ENCODE data around the gene SPPL3. TPM values are rescaled to one million over a fixed set of nuclear protein-coding genes. Genes with fewer than 3 reads are reported as not detected.

The SPPL3 gene
- total and polyA plus RNA-seq, 2 experiments from 2014 or later, result 20.0 to 67.3 TPM

DNA sequence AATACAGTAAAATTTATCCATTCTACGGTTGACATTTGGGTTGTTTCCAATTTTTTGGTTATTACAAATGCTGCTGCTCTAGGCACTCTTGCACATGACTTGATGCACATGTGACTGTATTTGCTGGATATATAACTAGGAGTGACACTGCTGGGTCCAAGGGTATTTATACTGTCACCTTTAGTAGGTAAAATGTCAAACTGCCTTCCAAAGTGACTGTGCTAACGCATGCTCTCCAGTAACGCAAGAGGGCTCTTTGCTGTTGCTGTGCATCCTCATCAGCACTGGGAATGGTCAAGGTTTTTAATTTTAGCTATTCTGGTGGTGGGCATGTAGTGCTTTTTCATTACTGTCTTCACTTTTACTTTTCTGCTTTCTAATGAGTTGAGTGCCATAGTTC, 116.3 kb downstream of the SPPL3 start:
- no peak overlapping the region for H2AFZ ChIP-seq
- no peak for TF ChIP-seq EZH2 (IDR thresholded peaks at IDR 0.05; ENCODE audit: borderline replicate concordance)
- TF ChIP-seq, protein P1, sequence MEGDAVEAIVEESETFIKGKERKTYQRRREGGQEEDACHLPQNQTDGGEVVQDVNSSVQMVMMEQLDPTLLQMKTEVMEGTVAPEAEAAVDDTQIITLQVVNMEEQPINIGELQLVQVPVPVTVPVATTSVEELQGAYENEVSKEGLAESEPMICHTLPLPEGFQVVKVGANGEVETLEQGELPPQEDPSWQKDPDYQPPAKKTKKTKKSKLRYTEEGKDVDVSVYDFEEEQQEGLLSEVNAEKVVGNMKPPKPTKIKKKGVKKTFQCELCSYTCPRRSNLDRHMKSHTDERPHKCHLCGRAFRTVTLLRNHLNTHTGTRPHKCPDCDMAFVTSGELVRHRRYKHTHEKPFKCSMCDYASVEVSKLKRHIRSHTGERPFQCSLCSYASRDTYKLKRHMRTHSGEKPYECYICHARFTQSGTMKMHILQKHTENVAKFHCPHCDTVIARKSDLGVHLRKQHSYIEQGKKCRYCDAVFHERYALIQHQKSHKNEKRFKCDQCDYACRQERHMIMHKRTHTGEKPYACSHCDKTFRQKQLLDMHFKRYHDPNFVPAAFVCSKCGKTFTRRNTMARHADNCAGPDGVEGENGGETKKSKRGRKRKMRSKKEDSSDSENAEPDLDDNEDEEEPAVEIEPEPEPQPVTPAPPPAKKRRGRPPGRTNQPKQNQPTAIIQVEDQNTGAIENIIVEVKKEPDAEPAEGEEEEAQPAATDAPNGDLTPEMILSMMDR (IDR thresholded peaks at IDR 0.05; ENCODE audit: poor library complexity), result no peak
- whole genome bisulfite sequencing (ENCODE audit: low lambda C conversion rate, missing lambda C conversion rate), result 96% methylated on average over 3 of the region's 3 CpGs
- peaks cover 18% of the 10 kb centered on the region for H3K79me2 ChIP-seq
- no peaks in the 10 kb centered on the region for H3K36me3 ChIP-seq (replicated peaks; ENCODE audit: insufficient read depth, low read depth)
- H3K4me3 ChIP-seq, result no peak overlapping the region
- no peak overlapping the region for H3K4me2 ChIP-seq
- H3K4me1 ChIP-seq (ENCODE audit: insufficient read depth), result no peaks in the 10 kb centered on the region
- H3K27me3 ChIP-seq, result no peaks in the 10 kb centered on the region
- DNase-seq (ENCODE audit: low spot score), result no peak
- no peak overlapping the region for H3K27ac ChIP-seq
- no peaks in the 10 kb centered on the region for H3K9me2 ChIP-seq (replicated peaks; ENCODE audit: insufficient read depth)
- no peaks in the 10 kb centered on the region for H3K9me3 ChIP-seq (ENCODE audit: low read depth)
- H4K20me1 ChIP-seq (ENCODE audit: insufficient read depth, poor library complexity, severe bottlenecking), result no peaks in the 10 kb centered on the region

DNA sequence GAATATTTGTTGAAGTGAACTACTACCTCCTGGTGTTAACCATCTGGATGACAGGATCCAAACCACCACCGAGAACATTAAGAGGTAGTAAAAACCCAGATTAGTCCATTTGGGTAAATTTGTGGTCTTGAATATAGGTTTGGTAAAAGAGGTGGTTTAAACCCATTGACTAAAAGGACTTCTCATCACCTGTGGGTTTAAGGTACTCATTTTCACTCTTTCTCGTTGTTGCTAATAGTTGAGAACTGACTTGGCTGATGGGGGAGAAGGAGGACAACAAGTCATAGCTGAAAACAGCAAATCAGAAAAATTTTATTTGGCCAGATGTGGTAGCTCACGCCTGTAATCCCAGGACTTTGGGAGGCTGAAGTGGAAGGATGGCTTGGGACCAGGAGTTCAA, 119.4 kb downstream of the SPPL3 start:
- no peaks in the 10 kb centered on the region for H3K9me2 ChIP-seq (replicated peaks; ENCODE audit: insufficient read depth)
- DNase-seq (ENCODE audit: low spot score), result no peak
- TF ChIP-seq EZH2phosphoT487 (IDR thresholded peaks at IDR 0.05; ENCODE audit: low read depth, severe bottlenecking, unreplicated experiment), result no peak
- no peak for TF ChIP-seq EZH2 (IDR thresholded peaks at IDR 0.05; ENCODE audit: borderline replicate concordance)
- TF ChIP-seq, protein P1 (IDR thresholded peaks at IDR 0.05; ENCODE audit: poor library complexity), result no peak
- H3K79me2 ChIP-seq, result peaks cover 15% of the 10 kb centered on the region
- H2AFZ ChIP-seq, result no peak overlapping the region
- no peak overlapping the region for H3K4me3 ChIP-seq
- 91% methylated on average over 3 of the region's 3 CpGs for WGBS (ENCODE audit: low lambda C conversion rate, missing lambda C conversion rate)
- H3K9me3 ChIP-seq (ENCODE audit: low read depth), result no peaks in the 10 kb centered on the region
- no peaks in the 10 kb centered on the region for H3K4me1 ChIP-seq (ENCODE audit: insufficient read depth)
- no peaks in the 10 kb centered on the region for H3K27me3 ChIP-seq
- H3K4me2 ChIP-seq, result no peak overlapping the region
- H3K36me3 ChIP-seq (replicated peaks; ENCODE audit: insufficient read depth, low read depth), result no peaks in the 10 kb centered on the region
- no peak overlapping the region for H3K27ac ChIP-seq
- H4K20me1 ChIP-seq (ENCODE audit: insufficient read depth, poor library complexity, severe bottlenecking), result no peaks in the 10 kb centered on the region

DNA sequence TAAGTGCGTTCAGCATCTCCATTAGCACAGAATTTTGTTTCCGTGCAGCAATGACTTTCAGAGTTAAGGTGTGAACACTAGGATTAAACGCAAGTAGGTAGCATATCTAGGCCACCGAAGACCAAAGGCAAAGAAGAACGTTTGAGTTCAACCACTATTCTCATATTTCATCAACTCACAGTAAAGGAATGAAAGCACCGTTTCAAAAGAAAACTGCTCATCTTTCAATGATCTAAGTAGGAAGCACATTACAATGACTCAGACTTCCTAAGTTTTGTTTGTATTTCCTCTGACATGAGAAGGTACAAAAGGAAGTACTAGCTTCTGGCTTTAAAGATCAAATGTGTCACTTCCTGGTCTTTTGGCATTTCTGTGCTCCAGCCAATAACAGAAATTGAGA, 121.0 kb downstream of the SPPL3 start:
- Histone ChIP-seq H3K9me2 (replicated peaks; ENCODE audit: insufficient read depth) (no peaks in the 10 kb centered on the region), H3K9me3 (ENCODE audit: low read depth) (no peaks in the 10 kb centered on the region), H3K79me2 (peaks cover 13% of the 10 kb centered on the region), H3K4me2 (no peak overlapping the region), H3K36me3 (replicated peaks; ENCODE audit: insufficient read depth, low read depth) (no peaks in the 10 kb centered on the region), H4K20me1 (ENCODE audit: insufficient read depth, poor library complexity, severe bottlenecking) (no peaks in the 10 kb centered on the region), H3K27me3 (no peaks in the 10 kb centered on the region), H3K27ac (no peak overlapping the region), H2AFZ (no peak overlapping the region), H3K4me1 (ENCODE audit: insufficient read depth) (no peaks in the 10 kb centered on the region), H3K4me3 (no peak overlapping the region)
- DNase-seq (ENCODE audit: low spot score), result no peak
- 79% methylated on average over 6 of the region's 6 CpGs for WGBS (ENCODE audit: low lambda C conversion rate, missing lambda C conversion rate)
- TF ChIP-seq, protein P1 (IDR thresholded peaks at IDR 0.05; ENCODE audit: poor library complexity), result no peak
- TF ChIP-seq EZH2phosphoT487 (IDR thresholded peaks at IDR 0.05; ENCODE audit: low read depth, severe bottlenecking, unreplicated experiment) (no peak), EZH2 (IDR thresholded peaks at IDR 0.05; ENCODE audit: borderline replicate concordance) (no peak)

Measured in hepatocyte (in vitro differentiated cells).